ACHN (cell line): ENCODE data around the gene SAMD13.
"Not testable (repeated sequence)": the region's sequence is repeated elsewhere in the genome, so short reads cannot be mapped to it uniquely, and the experiment has no call there.

Experiments
- DNase-seq: peaks from one replicate; pipeline ENCODE4 v3.0.0-alpha.2; 2015
- in situ Hi-C: cut with HindIII; loops from 2 replicates; pipeline ENCODE4 v1.10.0; 2017; ENCODE audit warnings: low sequenced_read_pairs, low pct_ligation_motif_present, low pct_unique_long_range_greater_than_20kb

SAMD13 gene

GRCh38 chr1:84280912-84281311, 20.6 kb upstream of the SAMD13 start:
- DNase-seq: no peak
- in situ Hi-C loops: no loop called here

DNA sequence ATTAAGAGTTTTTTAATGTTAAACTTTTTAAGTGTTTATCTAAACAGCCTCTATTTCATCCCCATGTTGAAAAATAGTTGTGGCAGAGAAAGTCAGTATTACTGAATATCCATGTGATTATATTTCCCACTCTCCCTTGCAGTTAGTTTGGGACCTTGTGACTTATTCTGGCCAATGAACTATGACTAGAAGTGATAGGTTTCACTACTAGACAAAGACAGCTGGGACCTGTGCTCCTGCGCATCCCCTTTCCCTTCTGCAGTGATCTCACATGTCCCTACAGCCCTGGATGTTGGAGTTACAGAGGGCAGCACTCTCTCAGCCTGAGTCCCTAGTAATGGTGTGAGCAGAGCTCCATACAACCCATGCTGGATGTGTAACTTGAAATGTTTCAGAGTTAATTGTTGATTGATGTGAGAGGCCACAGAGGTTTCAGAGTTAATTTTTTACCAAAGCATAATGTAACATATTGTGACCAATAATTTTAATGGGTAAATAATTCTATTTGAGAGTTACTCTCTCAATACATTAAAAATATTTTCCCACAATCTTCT, 18.7 kb upstream of the SAMD13 start:
- DNase-seq: no peak
- in situ Hi-C loops: no loop called here

DNA sequence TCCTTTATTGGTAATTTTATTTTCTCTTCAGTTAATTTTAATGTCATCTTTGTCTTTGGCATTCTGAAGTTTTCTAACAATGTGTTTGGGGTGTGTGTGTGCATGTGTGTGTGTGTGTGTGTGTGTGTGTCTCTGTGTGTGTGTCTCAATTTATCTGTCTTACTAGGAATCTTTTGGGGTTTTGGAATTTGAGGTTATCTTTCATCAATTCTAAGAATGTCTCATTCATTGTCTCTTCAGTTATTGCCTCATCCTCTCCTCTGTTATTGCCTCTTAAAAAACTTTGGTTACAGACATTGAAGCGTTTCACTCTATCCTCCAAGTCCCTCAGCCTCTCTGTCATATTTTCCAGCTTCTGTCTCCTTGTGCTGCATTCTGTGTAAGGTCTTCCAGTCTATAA, 18.1 kb upstream of the SAMD13 start:
- no peak for DNase-seq
- in situ Hi-C loops: no loop called here

DNA sequence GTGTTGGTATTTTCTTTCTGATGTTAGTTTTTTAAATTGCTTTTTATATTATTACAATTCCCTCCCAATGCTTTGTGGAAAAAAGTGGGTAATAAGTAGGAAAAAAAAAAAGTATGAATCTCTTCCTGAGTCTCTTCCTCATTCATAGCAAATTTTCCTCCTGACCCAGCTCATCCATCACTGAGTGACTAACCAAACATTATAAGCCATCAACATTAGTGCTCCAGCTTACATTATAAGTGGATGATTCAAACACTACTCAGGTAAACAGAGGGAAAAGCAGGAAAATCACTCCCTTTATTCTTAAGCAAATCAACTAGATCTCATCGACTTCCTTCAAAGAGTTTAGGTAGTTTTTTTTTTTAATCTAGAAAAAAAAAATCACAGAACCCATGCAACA, 15.4 kb upstream of the SAMD13 start:
- in situ Hi-C loops: no loop called here
- DNase-seq: no peak

GRCh38 chr1:84287389-84287788, 14.1 kb upstream of the SAMD13 start:
- DNase-seq, in situ Hi-C loops: not testable (repeated sequence)

GRCh38 chr1:84289169-84289785, 12.2 kb upstream of the SAMD13 start:
- in situ Hi-C loops: no loop called here
- DNase-seq: no peak

DNA sequence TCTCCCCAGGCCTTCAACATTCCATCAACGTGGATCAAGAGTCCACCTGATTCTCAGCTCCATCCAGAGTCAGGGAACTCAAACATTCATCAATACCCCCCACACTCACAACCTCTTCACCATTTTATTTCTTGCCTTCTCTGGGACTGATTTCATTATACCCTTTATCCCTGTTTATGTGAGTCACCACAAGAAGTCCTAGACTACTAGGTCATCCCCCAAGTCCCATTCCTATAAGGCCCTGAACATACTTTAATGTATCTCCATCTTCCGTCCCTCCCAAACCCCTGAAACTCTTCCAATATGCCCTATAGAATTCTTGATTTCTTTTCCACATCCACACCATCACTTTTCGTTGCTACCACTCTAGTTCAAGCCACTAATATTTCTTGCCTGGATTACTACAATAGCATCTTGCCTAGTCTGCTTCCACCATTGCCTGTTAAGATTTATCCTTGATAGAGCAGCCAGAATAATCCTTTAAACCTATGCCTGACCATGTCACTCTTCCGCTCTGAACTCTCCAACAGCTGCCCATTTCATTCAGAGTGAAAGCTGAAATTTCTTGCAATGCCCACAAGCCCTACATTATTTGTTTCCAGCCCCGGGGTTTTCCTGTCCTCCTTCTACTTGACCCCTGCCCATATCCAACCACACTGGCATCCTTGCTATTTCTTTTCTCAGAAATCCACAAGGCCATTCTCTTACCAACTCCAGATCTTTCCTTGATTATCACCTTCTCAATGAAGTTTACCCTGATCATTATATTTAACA, 9.4 kb upstream of the SAMD13 start:
- DNase-seq: no peak
- in situ Hi-C loops: no loop called here

GRCh38 chr1:84293766-84294165, 7.7 kb upstream of the SAMD13 start:
- in situ Hi-C loops: no loop called here
- no peak for DNase-seq

DNA sequence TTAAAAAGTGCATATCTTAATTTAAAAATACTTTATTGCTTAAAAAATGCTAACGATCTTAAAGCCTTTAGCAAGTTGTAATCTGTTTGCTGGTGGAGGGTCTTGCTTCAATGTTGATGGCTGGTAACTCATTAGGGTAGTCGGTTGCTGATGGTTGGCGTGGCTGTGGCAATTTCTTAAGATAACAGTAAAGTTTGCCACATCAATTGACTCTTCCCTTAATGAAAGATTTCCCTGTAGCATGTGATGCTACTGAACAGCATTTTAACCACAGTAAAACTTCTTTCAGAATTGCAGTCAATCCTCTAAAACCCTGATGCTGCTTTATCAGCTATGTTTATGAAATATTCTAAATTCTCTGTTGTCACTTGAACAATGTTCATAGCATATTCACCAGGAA, 6.8 kb upstream of the SAMD13 start:
- DNase-seq: no peak
- in situ Hi-C loops: no loop called here

DNA sequence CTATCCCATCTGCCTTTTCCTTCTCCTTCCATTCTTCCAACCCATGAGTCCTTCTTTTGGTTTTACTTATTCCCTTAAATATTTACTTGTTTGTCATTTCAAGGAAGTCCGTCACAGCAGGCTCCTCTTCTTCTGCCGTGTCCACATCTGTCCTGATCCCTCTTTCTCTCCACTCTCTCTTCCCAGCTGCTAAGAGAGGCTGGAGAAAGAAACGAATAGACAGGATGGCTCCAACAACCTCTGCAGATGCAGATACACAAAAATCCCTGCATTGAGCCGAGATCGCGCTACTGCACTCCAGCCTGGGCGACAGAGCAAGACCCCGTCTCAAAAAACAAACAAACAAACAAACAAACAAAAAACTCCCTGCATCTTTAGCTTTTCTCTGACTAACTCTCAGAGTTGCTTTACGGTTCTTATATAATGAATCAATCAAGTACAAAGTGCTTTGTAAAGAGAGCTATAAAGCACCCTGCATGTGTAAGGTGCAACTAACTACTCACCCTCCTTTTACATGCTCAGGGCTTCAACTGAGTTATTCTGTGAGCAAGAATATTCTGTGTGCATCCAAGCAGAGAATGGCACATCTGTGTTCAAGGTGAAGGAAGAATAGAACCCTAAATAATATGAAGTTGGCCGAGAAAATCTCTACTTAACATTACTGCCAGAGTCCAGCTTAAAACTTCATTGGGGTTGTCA, 3.8 kb upstream of the SAMD13 start:
- in situ Hi-C loops: no loop called here
- DNase-seq: no peak

DNA sequence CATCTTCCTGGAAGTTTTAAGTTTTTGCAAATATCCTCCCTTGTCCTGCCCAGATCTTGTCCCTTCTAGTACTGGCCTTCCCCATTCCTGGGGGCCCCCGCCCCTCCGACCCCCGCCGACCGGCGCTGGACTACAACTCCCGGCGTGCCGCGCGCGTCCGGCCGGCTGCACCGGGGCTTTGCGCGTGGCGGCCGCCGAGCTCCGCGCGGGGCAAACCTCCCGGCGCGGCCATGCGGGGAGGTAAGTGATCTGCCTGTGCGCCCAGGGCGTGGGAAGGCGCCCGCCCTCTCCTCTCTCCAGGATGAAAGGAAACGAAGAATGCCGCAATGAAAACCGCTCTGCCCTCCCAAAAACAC, 3.2 kb upstream of the SAMD13 start:
- in situ Hi-C loops: no loop called here

GRCh38 chr1:84298684-84299535, 2.6 kb upstream of the SAMD13 start:
- in situ Hi-C loops: no loop called here
- peak; percentile 39 for DNase-seq

More for the DNA sequence above, 3.2 kb upstream of the SAMD13 start:
- DNase-seq: peak; percentile 45

DNA sequence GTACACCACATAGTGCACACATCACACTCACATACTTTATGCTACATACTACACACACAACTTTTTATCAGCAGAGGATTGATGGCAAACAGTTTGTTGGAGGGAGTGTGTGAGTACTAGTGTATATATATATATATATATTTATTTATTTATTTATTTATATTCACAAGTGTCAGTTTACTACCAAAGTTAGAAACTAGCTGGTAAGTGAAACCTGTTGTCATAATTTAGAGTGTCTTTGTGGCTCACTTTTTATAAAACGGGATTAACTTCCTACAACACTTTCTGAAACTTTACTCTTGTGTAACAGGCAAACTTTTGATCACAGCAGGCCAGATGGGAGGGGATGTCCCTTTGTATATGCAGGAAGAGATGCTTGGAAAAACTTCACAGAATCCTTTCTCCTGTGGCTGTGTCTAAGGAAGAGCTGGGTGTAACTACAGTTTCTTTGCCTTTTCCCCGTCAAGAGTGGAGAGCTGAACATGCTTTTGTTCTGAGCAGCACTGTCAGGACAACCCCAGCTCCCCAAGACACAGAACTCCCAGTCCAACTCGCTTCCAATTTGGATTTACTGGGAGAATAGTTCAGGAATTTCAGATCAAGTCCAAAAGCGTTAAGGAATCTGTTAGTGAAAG, 1.9 kb upstream of the SAMD13 start:
- peak; percentile 8 for DNase-seq
- in situ Hi-C loops: no loop called here

- in situ Hi-C loops: no loop called here
Observed at GRCh38 chr1:84300501-84300900, 1.0 kb upstream of the SAMD13 start.

GRCh38 chr1:84301785-84302385, 377 bp downstream of the SAMD13 start:
- in situ Hi-C loops: no loop called here

More at GRCh38 chr1:84300501-84300900, 1.0 kb upstream of the SAMD13 start:
- DNase-seq: no peak

GRCh38 chr1:84303314-84303830, 1.9 kb downstream of the SAMD13 start:
- in situ Hi-C loops: no loop called here
- DNase-seq: no peak

More at GRCh38 chr1:84301785-84302385, 377 bp downstream of the SAMD13 start:
- peak; percentile 19 for DNase-seq

GRCh38 chr1:84307398-84307797, 5.9 kb downstream of the SAMD13 start:
- in situ Hi-C loops: no loop called here
- DNase-seq: no peak

- no peak for DNase-seq
- in situ Hi-C loops: no loop called here
Observed at GRCh38 chr1:84311296-84311695, 9.8 kb downstream of the SAMD13 start.
